HG02870 (cell line): ENCODE data around the gene LHFPL3.
A peak's percentile ranks its signal among the peaks of the same experiment; 100 is the strongest.
"Not testable (repeated sequence)": the region's sequence is repeated elsewhere in the genome, so short reads cannot be mapped to it uniquely, and the experiment has no call there.

Source experiments
- ATAC-seq: cut with Tn5 transposase; IDR thresholded peaks from one replicate; pipeline ENCODE4 v1.9.1; 2021; ENCODE audit warnings: mild to moderate bottlenecking, moderate library complexity; ENCODE audit not compliant: unreplicated experiment

The LHFPL3 gene

GRCh38 chr7:104563350-104563901 lies 235.0 kb downstream of the LHFPL3 start:
- not testable (repeated sequence) for ATAC-seq

DNA sequence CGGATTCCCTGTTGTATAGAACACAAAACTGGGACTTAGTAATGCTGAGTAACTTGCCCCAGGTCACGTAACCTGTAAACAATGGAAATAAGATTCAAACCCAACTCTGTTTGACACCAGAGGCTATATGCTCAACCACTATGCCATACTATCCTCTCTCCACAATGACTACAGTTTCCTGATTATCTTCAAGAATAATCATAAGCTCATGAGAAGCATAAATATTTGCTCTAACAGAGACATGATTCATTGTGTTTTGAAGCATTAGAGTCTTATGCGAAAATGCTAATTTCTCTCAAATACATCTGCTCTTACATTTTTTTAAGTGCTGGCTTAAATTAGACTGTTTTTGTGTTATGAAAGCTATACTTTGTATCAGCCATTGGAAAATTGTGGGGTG lies 241.3 kb downstream of the LHFPL3 start:
- no peak for ATAC-seq

DNA sequence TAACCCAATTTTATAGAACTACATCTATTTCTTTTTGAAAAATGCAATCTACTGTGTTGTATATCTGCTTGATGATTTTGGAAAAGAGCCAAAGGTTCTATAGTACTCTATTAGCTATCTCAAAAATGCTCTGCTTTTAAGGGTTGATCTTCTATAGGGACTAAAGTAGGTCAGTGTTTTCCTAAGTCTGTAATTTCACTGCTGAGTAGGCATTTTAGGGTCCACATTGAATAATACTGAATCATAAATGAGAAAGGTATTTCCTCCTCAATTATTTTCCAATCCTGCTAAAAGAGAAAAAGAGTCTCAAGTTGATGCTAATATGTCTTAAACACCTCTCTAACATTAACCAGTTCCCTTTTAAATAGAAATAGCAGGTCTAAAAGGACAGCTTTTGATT lies 244.2 kb downstream of the LHFPL3 start:
- ATAC-seq: no peak

- ATAC-seq: no peak
Observed at GRCh38 chr7:104584620-104585019, 256.2 kb downstream of the LHFPL3 start.

DNA sequence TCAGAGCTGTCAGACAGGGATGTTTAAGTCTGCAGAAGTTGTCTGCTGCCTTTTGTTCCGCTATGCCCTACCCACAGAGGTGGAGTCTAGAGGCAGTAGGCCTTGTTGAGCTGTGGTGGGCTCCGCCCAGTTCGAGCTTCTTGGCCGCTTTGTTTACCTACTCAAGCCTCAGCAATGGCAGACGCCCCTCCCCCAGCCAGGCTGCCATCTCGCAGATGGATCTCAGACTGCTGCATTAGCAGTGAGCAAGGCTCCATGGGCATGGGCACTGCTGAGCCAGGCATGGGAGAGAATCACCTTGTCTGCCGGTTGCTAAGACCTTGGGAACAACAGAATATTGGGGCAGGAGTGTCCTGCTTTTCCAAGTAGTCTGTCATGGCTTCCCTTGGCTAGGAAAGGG lies 267.2 kb downstream of the LHFPL3 start:
- ATAC-seq: not testable (repeated sequence)

DNA sequence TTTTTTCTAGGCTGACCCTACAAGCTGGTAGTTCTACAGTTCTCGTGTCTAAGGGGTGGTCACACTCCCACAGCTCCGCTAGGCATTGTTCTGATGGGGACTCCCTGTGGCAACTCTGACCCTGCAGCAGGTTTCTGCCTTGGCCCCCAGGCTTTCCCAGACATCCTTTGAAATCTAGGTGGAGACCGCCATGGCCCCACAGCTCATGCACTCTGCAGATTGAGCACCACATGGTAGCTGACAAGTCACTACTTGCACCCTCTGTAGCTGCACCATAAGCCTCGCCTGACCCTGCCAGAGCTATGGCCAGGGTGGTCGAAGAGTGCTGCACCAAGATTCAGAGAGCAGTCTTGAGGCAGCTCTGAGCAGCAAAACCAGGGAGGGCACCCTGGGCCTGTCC lies 275.6 kb downstream of the LHFPL3 start:
- ATAC-seq: no peak

GRCh38 chr7:104604706-104605105 lies 276.3 kb downstream of the LHFPL3 start:
- ATAC-seq: no peak

- peak; percentile 93 for ATAC-seq
Observed at GRCh38 chr7:104621321-104621720, 292.9 kb downstream of the LHFPL3 start.

- no peak for ATAC-seq
Observed at GRCh38 chr7:104625956-104626355, 297.6 kb downstream of the LHFPL3 start.

DNA sequence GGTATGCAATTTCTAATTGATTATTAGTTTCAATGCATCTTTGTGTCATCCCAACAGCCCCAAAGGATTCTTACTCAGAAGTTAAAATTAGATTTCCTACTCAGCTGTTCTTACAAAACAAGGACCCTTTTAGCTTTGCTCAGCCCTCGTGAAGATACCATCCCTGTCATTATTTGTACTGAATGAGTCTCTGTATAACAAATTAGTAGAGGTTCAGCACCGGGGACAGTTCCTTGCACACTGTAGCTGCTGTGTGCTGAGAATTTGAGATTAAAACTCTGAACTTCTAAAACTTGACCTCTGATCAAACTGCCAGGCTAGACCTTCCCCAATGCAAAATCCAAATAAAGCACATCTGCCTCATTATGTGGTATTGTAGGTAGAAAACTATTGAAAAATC lies 299.1 kb downstream of the LHFPL3 start:
- no peak for ATAC-seq

GRCh38 chr7:104628017-104628416 lies 299.6 kb downstream of the LHFPL3 start:
- ATAC-seq: no peak

GRCh38 chr7:104629408-104629807 lies 301.0 kb downstream of the LHFPL3 start:
- no peak for ATAC-seq

- ATAC-seq: no peak
Observed at GRCh38 chr7:104640506-104640905, 312.1 kb downstream of the LHFPL3 start.

- ATAC-seq: no peak
Observed at GRCh38 chr7:104642560-104642959, 314.2 kb downstream of the LHFPL3 start.

DNA sequence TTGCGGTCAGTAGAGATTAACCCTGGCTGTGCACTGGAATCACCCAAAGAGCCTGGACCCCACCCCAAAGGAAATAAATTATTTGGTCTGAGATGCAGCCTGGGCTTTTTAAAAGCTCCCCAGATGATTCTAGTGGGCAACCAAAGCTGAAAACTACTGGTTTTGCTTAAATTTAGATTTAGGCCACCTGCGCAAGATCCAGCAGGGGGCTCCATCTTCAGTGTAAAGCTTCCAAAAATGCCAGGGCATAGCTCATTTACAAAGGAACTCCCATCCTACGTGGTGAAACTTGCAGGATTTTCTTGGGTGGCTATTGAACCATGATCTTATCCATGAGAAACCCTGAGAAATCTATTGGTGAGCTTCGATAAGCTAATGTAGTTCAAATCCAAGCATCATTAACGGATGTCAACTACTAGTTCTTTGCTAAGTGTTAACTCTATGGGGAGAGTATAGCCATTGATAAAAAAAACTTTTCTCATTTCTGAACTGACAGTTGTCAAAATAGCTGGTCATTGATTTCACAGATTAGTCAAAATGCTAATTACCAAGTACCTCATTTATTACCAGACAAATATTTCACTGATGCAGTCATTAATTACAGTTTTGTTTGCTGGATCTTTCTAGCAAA lies 315.3 kb downstream of the LHFPL3 start:
- ATAC-seq: no peak

- no peak for ATAC-seq
Observed at GRCh38 chr7:104650991-104651640, 322.7 kb downstream of the LHFPL3 start.

- ATAC-seq: no peak
Observed at GRCh38 chr7:104652434-104652833, 324.0 kb downstream of the LHFPL3 start.

DNA sequence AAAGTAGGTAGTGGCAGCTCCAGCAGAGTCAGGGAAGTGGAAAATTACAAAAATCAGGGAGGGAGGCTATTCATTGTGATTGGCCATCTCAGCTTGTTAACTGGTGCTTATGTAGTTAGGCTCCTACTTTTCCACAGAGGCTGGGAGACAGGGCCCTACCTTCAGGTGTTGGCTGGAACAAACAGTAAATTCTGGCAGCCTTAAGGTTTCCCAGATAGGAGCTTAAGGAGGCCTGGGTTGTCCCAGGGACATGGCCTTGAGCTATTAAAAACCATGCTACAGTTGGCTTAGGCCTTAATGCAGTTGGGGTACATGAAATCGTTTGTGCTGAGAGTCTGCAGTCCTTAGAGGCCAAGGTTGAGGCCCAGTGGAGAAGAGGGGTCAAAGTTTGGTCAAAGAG lies 324.5 kb downstream of the LHFPL3 start:
- no peak for ATAC-seq

DNA sequence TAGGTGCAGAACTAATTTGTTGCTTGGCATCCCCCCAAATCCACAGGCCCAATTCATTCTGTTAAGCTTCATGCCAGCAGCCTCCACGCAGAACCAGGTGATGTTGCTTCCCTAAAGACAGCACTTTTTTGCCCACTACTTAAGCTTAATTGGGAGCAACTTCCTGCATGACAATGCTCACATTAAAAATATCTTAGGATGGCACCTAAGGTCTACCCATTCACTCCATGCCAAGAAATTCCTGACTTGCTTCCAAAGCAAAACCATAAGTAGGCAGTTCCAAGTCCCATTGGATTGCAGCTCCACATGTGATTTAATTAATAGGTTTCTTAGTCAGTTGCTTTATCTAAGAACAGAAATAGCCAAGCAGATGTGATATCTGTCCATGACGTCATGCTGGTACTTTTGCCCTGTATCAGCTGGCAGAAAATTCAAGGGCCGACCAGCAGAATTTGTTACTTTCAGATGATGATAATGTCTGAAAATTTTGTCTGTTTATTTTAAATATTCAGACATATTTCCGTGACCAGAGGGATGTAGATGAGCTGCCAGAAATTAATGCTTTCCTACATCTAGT lies 325.5 kb downstream of the LHFPL3 start:
- ATAC-seq: no peak

DNA sequence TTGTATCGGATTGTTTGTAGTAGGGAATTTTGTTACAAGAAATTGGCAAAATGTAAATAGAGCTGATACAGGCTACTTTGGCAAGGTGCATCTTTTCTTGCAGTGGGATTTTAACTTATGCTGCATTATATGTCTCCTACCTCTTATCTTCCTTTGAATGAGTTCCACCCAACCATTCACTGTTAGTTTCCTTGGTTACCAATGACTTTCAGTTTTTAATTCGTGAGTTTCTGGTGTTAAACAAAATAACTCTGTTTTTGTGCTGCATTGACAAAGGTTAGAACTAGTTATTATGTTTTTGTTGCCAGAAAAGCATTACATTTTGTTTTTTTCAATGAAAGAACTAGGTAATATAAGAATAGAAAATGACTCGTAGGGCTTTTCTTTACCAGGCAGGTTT lies 327.2 kb downstream of the LHFPL3 start:
- ATAC-seq: no peak

DNA sequence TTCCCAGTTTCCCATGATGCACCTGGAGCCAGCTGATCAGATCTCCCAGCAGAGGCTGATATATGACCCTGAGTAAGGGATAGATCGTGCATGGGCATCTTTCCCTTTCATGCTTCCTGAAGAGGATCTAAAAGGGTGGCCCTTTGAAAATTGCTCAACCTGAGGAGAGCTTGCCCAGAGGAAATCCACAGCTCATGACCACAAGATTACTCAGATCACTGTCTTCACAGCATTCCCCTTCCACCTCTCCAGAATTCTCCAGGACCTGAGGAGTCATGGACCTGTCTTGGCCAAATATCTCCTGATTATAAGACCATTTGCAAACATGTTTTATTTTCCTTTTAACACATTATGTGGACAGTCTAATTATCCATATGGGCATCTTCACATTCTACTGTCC lies 328.1 kb downstream of the LHFPL3 start:
- no peak for ATAC-seq

DNA sequence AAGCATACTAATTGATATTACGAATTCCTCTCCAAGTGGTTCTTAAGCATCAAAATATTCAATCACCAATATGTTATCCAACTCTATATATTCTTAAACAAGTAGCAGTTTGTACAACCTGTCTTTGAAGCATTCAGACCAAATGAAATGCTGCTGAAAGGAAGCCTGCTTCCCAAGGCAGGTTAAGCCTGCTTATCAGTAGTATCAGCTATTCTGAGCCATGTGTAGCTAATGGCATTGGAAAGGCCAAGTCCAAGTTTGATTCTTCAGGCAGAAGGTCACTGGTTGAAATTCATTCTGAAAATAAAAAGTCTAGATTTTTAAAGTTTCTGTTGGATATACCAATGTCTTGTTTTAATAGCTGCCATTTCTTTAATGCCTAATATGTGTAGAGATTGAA lies 328.7 kb downstream of the LHFPL3 start:
- ATAC-seq: no peak
